ENCODE measurements around the gene GRIK2.

The GRIK2 gene

DNA sequence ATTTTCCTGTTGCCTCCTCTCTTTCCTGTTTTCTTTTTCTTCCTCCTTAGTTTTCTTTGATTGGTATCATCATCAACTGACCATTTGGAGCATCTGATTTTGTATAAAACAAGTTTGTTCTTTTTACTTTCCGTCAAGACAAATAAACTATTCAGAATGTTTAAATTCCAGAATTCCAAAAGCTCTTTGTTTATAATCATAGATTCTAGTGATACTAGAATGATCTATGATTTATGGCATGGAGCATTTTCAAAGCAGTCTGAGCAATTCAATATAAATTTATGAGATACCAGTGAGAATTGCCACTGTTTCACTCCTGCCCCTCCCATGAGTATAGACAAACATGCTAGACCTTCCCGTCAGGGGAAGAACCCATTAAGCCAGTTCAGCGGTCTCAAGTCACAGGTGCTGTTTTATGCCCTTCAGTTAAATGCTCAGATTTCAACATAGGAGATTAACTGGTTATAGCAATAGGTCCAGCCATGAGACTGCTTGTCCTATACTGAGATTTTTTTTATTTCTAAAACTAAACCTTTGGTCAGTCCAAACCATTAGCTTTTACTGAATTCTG lies 60.7 kb downstream of the GRIK2 start:
- FAIRE-seq = no peak
- no peak for DNase-seq (ENCODE audit: low spot score)

DNA sequence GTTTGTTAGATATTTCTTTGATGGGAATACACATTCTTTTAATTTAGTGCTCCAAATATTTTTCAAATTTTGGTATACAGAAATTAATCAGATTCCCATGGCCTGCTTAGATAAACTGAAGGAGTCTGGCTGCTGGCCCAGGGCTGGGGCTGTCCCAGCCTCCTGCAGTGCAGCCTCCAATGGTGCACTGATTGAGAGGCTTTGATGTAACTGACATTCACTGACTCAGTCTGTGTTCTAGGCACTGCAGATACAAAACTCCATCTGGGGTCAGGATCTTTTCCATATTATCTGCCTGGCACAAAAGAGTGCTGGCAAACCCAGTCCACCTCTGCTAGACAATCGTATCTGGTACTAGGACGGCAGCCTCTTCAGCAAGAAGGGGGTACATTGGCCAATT lies 64.8 kb downstream of the GRIK2 start:
- FAIRE-seq (no peak), DNase-seq (ENCODE audit: low spot score) (no peak)

DNA sequence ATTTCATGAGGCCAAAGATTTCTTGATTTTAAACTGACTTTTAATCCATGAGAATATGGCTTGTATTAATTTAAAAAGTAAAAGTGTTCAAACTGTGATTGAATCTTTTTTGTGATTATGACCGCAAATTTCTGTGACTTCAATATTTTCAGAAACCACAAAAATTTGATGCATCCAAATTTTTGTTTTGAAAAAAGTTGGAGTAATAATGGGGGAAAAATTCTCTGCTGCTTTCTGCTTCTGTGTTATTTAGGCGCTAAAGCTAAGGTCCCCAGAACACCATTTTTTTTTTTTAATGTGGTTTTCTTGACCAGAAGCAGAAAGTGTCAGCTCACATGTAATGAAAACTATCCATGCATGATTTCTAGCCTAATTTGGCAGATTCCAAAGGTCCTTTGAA lies 65.3 kb downstream of the GRIK2 start:
- FAIRE-seq (no peak), DNase-seq (ENCODE audit: low spot score) (no peak)

DNA sequence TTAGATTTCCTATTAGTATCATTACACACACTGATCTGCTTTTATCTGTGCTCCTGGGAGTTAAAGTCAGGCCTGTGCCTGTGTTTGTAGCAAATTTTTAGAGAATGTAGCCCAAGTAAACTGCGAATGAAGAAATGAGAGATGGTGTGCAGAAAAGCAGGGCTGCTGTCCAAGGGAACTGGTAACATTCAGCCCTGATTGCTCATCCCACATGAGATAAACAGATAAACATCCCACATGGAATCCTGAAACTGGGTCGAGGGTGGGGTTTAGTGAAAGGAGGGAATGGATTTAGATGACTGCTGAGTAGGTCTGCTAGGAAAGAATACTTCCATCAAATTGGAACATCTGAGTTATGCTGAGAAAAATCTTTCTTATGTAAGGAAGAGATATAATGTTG lies 69.1 kb downstream of the GRIK2 start:
- FAIRE-seq (no peak), DNase-seq (ENCODE audit: low spot score) (no peak)

DNA sequence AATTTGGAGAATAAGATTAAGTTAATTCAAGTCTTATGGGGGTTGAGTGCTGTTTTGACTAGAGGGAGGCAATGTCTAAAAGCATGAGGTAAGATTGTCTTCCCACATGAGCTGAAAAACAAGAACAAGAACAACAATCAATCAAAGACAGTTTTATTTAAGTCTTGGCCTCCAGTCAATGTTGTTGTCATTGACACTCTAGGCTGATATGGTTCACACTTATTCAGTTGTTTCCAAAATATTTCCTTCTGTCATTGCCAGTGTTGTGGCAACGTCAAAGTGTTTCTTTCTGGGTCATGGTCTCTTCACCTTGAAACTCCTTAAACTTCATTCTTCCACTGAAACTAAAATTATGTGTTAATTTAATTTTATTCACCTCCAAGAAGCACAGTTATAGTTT lies 72.4 kb downstream of the GRIK2 start:
- FAIRE-seq = no peak
- DNase-seq (ENCODE audit: low spot score) = no peak

DNA sequence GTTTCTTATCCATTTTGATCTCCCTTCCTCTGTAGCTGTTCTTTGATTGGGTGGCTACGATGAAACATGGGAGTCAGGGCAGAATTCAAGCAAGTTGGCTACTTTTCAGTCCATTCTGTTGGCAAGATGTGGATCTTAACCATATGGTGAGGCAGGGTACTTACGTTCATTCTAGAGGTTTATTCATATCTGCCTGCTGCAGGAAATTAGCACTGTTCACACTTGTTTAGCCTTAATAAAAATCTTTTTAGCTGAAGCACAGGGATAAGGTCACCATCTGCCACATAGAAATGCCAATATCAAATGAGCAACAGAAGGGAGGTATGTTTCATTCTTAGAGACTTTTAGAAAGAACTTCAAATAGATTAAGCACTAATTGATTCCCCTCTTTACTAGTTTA lies 83.9 kb downstream of the GRIK2 start:
- no peak for DNase-seq (ENCODE audit: low spot score)
- no peak for FAIRE-seq

DNA sequence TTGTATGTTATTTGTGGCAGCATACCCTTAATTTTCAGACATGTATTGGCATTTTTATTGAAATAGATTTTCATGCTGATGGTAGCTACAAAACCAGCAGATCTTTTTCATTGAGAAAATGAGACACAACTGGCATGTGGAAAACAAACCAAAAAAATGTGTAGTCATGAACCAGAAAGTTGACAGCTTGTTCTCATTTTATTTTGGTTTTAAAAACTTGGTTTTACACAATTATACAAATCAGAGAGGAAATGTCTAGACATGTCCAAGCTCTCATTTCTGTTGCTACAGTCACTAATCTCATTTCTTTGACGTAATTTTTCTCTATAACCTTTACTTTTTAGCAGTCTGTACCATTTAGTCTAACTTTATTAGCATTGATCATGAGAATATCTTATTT lies 85.4 kb downstream of the GRIK2 start:
- FAIRE-seq = no peak

DNA sequence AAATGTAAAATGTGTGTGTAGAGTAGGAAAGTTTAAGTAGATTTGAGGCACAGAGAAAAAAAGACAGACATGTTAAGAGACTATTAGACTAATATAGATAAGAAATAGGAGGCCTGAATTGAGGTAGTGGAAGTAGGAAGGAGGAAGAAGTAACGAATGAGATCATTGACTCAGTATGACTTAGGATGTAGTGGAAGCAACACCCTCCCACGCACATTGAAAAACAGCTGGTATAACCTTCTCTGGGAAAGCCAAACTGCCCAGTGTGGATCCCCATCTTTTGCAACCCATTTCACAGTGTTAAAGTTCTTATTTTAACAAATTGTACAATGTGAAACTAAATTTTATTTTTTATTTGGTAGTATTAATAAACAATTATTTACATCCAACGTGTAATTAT lies 89.1 kb downstream of the GRIK2 start:
- DNase-seq (ENCODE audit: low spot score) (no peak), FAIRE-seq (no peak)

More for the DNA sequence above, 85.4 kb downstream of the GRIK2 start:
- no peak for DNase-seq (ENCODE audit: low spot score)

DNA sequence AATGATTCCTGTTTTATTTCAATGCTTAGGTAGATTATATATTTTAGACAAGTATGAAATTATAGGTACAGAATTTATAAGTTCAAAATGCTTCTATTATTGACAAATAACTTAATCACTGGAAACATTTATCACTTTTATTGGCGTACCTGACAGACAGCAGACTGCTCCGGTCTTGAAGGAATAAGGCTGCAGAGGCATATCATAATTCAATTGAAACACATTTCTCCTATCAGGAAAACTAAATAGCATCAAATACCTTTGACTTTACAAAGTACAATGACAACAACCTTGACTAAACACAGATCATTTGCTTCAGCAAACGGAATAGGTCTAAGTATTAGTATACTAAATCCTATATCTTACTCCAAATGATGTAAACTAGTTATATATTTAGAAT lies 91.3 kb downstream of the GRIK2 start:
- no peak for FAIRE-seq
- no peak for DNase-seq (ENCODE audit: low spot score)

DNA sequence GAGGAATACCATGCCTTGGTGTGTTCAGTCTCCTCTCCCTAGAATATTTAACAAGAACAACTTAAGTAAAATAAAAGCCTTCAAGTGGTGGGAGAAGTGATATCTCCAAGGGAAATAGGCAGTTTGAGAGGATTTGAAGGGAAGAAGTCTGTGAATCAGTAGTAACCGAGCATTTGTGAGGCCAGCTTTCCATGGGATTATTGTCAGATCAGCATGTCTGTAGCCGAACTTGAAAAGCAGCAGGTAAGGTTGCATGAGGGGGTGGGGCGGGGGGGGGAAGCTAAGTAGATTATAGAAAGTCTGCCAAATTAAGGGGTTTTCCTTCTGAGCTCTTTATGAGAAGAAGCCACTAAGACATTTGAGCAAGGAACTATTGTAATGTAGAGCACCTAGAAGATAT lies 92.6 kb downstream of the GRIK2 start:
- FAIRE-seq (no peak), DNase-seq (ENCODE audit: low spot score) (no peak)

DNA sequence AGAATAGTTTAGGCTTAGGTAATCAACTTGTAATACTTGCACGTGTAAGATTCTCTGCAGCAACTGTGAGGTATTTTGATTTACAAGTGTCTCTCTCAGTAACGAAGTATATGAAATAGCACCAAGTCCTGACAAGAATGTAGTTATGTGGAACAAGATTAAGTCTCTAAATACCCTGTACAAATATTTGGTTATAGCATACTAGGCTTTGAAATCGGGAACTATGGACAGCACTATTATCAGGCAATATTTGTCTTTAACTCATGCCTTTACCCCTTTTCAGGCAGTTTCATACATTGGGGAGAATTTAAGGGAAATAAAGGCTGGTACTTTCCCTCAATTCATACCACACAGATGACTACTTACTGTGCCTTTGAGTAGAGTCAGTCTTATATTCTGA lies 93.2 kb downstream of the GRIK2 start:
- FAIRE-seq = no peak

DNA sequence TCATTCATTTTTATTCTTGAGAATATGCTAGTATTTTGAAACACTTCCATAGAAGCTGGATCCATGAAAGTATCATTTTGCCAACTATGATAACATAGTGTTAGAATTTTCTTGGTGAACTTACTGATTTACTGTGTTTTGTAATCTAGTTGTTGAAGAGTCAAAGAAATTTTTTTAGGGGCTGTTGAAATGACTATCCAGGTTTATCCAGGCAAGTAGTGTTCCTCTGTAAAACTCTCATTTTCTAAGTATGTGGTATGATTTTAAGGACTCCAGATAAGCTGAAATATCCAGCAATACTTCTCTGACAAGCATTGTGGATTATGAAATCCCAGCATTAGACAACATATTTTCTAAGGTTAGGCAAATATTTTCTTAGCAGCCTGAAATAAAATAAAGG lies 95.9 kb downstream of the GRIK2 start:
- FAIRE-seq = no peak
- no peak for DNase-seq (ENCODE audit: low spot score)

More for the DNA sequence above, 93.2 kb downstream of the GRIK2 start:
- DNase-seq (ENCODE audit: low spot score) = no peak

DNA sequence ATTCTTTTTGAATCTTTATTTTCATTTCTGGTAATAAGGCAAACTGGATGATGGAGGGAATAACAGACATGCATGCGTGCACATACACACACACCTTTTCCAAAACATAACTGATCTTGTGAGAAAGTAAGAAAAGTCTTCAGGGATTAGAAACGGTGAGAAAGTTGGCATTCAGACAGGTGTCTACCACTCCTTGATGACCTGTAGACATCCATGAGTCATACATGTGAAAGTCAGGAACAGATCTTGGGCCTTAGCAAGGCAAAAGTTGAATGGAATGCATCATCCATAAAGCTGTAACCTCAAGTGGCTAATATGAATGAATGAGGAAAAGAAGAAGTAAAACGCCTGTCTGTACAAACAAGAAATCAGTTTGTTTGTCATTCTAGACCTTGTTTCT lies 97.3 kb downstream of the GRIK2 start:
- DNase-seq (ENCODE audit: low spot score) (no peak), FAIRE-seq (no peak)

DNA sequence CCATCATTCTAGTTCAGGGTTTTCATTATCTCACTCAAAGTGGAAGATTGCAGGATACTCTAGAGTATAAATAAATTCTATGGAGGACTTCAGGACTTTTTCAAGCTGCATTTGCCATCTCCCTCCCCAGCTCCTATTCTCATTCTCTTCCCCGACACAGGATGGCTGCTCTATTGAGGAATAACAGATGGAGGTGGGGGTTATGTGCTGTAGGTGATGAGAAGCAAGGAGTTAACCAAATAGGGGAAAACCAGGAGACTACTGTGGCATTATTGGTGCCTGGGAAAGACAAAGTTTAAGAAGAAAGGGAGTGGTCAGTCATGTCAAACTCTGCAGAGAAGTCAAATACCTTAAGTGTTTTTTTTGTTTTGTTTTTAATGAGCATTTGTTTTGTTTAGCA lies 109.3 kb downstream of the GRIK2 start:
- DNase-seq (ENCODE audit: low spot score) (no peak), FAIRE-seq (no peak)

DNA sequence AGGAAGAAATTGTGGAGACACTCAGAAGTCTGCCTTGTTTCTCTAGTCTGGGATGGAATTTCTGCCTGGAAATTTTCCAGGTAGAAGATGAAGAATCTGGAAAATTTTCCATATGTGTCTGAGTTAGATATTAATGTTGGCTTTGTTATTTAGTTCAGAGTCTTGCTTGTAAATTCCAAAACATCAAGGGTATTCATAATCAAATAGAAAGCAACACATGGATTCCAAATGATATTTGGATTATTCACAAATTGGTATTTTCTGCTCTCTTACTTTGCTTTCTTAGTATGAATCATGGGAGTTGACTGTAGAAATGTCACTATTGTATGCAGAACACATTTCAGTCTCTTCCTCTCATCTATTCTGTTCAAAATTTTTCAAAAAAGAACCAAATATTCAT lies 116.0 kb downstream of the GRIK2 start:
- FAIRE-seq (no peak), DNase-seq (ENCODE audit: low spot score) (no peak)

DNA sequence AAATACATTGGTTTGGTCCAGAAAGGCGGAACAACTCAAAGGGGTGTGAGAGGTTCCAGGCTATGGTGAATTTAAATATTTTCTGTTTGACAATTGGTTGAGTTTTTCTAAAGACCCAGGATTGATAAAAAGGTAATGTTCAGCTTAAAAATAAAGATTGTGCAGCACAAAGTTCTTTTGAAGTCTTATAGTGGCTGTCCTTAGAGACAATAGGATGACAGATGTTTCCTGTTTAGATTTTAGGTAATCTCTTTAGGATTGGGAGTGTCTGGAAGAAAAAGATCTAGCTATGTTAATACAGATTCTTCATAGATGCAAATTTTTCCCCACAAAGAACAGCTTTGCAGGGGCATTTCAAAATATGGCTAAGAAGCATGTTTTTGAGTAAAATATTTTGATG lies 119.7 kb downstream of the GRIK2 start:
- DNase-seq (ENCODE audit: low spot score) (no peak), FAIRE-seq (no peak)

DNA sequence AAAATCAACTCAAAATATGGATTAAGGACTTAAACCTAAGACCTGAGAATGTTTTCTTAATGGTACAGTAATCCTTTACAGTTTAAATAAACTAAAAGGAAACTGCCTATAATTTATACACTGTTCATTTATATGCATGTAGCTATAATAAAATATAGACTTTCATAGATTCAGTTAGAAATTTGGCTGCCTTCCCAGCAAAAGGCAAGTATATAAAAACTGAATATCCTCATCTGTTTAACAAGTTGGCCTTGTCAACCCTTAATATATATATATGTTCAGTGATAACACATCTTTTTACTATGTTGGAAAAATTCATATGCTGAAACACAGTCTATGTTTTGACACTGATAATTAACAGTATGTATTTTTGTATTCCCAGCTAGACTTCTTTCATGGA lies 123.1 kb downstream of the GRIK2 start:
- FAIRE-seq (no peak), DNase-seq (ENCODE audit: low spot score) (no peak)

DNA sequence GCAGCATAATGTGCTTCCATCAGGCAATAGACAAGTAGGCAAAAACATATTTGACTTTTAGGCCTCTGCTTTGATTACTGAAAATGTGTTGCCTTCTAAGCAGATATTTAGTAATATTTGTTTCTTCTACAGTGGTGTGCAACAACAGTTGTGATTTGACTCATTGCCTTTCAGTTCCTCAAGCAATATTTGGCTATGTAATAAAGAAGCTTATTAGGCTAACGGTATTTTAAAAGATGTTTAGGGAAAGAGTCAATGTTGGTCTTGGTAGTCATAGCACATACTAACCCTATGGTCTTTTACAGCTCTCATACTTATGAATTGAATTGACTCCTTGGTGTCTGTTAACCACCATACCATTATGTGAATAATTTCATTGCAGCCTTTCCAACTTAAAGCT lies 124.1 kb downstream of the GRIK2 start:
- no peak for FAIRE-seq
- no peak for DNase-seq (ENCODE audit: low spot score)

DNA sequence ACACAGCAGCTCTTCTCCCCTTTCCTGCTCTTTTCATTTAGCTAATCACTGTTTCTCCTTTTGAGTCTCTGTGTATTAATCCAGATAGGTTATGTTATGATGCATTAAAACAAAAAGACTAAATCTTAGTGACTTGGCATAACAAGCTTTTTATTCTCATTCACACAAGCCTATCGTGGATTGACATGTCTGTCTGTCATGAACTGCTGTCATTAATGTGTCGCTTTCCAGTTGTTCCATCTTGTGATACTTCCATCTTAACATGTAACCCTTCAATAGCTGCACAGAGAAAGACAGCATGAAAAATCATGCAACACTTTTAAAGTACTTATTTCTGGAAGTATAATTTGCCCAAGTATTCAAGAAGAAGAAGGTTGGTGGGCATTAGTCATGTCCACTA lies 128.7 kb downstream of the GRIK2 start:
- FAIRE-seq (no peak), DNase-seq (ENCODE audit: low spot score) (no peak)

DNA sequence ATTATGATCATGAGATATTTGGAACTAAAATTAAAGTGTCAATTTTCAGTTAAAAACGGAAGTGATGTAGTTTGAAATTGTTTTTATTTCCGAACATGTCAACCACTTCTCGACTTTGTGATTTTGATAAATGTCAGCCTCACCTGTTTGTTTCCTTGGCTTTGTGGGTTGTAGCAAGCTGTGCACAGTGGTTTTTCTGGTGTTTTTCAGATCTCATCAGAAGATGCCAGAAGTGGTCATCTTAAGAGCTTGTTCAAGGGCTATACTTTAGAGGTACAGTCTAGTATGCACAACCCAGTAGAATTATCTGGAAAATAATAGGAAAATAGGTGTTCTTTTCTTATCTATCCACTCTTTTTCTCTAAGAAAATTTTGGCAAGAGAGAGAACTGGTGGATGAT lies 134.0 kb downstream of the GRIK2 start:
- no peak for DNase-seq (ENCODE audit: low spot score)
- no peak for FAIRE-seq

DNA sequence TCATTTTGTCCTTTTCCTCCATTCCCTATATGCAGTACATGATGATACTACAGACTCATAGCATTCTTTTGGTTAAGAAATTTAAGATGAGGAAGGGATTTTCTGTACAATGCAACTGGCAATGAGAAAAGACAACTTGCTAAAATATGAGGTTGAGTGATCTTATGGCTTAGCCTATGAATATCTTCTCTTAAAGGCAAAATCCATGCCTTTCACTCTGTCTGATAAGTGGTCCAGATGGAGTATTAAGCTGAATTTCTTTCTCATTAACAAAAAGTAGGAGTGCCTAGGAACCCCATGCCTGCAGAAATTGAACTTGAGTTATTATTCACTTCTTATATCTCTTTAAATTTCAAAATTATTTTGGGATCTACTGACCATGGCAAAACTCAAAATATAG lies 135.3 kb downstream of the GRIK2 start:
- no peak for FAIRE-seq
- no peak for DNase-seq (ENCODE audit: low spot score)

DNA sequence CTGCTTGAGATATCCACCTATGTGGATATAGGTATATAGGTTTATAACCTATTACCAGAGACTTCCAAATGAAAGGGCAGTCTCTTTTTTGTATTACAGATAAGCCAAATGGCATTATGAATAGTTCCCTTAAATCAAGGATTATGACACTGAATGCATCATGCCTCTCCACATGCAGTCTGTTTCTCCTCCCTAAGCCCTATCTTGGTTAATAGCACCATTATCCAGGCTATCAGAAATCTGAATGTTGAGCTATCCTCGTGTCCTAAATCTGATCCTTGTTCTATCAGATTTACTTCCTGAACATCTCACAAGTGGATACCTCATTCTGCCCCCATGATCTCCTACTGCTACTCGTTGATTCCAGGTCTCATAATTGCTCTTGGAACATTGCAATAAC lies 138.0 kb downstream of the GRIK2 start:
- no peak for FAIRE-seq
- DNase-seq (ENCODE audit: low spot score) = no peak

DNA sequence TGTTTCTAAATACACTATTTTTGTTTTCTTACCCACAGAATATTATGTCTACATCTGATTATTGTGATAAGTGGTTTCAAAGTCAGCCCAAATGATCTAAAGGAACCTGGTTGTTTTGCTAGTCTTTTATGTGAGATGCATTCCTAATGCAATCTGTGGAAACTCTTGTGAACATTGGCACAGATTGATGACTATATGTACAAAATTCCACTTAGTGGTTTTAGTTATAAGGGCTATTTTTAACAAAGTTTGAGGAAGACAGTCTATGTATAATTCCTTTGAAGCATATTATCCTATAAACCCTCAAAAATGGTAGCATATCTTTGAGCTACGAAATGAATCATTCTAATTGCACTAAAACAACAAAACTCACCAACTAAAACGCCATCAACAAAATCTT lies 140.9 kb downstream of the GRIK2 start:
- no peak for FAIRE-seq
- no peak for DNase-seq (ENCODE audit: low spot score)

DNA sequence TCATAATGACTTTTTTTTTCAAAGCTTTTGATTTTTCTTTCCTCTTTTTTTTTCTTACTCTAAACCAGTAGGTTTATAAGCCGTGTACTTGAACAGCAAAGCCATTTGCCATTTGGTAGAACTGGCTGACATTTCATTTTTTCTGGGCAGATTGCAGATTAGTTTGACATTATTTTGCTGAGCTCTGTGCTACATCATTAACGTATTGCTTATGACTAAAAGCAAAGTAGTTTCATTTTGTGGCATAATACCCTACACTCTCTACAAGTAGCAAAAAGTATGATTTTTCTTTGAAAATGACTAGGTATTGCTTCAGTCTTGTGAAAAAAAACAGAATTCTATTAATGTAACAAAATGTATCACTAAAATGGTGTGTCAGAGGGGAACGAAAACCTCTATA lies 141.3 kb downstream of the GRIK2 start:
- FAIRE-seq (no peak), DNase-seq (ENCODE audit: low spot score) (no peak)
